Activated gamma-delta T cell treated with anti-CD3 and anti-CD28 coated beads, Interleukin-2, amount 50 U/mL, for 16 hours (primary cell): ENCODE measurements around the gene AGBL1.
A peak's percentile ranks its signal among the peaks of the same experiment; 100 is the strongest.

Experiments used
- DNase-seq: peaks from one replicate; pipeline ENCODE4 v3.0.0-alpha.2; 2020; ENCODE audit warnings: low read depth

Gene AGBL1

DNA sequence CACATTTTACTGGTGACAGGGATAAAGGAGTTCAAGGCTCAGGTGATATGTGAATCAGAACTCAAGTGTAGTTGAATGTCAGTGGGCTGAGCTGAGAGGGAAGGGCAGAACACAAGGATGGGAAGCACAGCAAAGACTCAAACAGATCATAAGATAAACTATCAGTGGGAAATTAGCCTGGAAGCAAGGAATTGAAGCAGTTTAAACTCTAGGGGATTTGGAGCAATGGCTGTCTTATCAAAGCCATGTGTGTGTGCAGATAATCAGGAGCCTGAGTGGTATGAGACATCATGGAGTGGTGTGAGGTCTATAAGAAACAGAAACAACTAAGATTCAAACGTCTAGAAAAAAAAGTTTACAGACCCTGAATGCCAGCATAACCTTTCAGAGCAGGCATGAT, 634.6 kb downstream of the AGBL1 start:
- no peak for DNase-seq

DNA sequence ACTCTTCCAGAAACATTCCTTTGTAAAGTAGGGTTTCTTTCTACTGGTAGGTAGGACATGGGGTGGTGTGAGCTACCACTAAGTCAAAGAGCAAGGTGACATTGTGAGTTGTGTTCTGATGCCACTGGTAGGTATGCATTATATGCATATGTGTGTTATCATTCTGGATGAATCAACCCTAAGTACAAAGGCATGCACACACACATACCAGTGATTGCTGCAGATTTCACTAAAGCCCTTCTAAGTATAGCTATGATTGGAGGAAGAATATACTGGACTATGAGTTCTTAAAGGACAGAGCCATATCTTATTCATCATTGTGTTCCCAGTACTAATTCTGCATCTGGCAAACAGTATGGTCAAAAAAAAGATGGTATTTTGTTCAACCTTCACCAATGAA, 646.0 kb downstream of the AGBL1 start:
- DNase-seq, result no peak

DNA sequence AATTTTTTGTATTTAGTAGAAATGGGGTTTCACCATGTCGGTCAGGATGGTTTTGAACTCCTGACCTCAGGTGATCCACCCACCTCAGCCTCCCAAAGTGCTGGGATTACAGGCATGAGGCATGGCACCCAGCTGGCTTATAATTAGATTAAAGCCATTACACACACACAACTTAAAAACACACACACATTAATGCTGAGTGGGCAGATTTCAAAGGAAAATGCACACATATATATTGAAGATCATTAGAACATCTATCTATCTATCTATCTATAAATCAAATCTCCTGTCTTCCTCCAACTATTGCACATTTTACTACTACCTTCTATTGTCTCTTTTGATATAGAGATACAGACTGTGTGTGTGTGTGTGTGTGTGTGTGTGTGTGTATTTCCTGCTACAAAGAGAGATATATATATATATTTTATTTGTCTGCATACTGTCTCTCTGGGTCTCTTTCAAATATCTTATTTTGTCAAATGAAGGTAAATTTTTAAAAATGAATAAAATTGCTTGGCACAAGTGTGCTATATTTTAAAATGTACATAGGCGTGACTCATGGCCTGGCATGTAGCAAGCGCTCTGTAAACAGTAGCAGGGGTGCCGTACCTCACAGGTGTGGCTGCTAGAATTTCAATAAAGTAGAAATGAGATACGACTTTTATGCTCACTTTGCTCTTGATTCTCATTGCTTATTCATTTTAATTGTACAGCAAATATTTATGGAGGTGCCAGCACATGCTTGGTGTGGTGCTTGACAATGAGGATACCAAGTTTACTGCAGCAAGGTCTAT, 655.8 kb downstream of the AGBL1 start:
- no peak for DNase-seq

DNA sequence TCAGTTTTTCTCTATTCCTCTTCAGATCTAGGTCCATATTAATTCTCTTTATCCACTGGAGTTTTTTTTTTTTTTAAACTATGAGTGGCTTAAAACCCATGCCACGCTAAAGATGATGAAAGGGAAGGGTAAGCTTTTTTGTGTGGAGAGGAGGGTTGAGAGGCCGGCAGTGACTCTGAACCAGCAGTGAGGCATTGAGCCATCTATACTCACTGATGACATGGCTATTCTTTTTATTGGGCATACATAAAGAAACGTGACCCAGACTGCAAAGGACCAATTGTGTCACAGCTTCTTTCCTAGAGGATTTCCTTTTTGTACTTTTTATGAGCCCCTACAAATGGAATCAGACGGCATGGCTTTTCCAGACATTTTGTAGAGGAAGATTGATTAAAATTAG, 662.2 kb downstream of the AGBL1 start:
- DNase-seq, result no peak

DNA sequence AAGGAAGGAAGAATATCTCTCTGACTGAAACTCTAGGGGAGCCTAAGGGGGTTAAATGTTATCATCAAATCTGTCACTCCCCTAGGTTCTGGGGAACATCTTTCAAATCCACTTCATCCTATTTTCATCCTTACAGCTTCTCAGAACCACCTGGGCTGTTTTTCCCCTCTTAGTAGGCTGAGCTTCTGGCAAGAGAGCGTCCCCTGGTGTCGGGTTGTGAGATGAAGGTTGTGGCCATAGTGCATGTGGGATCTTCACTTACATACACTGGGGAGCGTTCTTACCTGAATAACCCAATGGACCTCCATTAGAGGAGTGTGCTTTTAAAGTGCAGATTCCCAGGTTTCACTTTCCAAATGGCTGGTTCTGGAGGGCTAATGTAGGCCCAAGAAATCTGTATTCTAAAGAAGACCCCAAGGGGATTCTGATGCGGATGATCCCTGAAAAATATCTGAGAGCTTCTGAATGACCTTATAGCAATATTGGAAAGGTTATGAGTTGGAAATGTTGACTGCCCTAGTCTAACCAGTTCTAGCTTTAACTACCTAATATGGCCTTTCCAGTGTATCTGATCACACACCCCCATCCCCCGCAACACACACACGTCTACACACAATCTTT, 663.7 kb downstream of the AGBL1 start:
- peak; percentile 24 for DNase-seq

DNA sequence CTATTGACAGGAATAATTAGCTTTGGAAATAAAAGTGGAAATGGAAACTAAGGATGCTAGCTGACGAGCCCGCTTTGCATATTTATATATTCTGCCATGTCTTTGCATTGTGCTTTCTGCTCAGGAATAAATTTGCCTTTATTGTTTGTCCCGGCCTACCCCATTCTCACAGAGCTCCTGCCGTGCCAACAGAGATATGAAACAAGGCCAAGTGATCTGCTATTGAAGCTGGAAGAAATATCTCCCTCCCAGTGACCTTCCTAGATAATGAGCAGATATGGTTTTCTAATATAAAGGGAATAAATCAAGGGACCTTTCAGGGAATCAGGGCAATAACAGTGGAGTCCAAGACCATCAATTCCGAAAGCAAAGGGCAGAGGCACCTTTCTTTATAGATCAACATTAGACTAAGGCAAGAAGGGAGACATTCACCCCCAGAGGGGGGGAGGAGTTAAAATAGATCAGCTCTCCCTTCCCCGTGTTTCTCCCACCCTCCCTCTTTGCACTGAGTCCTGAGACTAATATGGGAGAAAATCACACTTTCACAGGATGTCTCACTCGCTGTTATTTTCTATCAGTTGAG, 664.6 kb downstream of the AGBL1 start:
- no peak for DNase-seq

DNA sequence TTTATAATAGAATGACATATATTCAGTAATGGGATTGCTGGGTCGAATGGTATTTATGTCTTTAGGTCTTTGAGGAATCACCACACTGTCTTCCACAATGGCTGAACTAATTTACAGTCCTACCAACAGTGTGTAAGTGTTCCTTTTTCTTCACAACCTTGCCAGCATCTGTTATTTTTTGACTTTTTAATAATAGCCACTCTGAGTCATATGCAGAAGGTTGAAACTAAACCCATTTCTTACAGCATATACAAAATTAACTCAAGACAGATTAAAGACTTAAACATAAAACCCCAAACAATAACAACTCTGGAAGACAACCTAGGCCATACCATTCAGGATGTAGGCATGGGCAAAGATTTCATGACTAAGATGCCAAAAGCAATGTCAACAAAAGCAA, 671.4 kb downstream of the AGBL1 start:
- DNase-seq, result no peak

DNA sequence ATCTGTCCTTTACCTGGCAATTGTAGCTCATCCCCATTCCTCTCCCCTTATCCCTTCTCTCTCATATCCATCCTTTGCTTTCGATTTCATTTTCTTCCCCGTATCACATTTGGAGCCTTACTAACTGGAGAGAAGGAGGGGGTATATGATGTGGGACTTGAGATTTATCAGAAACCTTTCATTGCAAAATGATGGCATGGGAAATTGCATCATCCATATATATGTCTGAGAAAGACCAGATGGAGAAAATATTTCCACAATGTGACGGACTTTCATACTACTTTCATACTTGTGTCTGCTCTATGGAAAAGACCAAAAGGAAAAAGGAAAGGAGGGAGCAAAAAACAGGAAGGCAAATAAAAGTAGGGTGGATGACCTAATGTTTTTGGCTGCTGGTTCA, 675.2 kb downstream of the AGBL1 start:
- no peak for DNase-seq

DNA sequence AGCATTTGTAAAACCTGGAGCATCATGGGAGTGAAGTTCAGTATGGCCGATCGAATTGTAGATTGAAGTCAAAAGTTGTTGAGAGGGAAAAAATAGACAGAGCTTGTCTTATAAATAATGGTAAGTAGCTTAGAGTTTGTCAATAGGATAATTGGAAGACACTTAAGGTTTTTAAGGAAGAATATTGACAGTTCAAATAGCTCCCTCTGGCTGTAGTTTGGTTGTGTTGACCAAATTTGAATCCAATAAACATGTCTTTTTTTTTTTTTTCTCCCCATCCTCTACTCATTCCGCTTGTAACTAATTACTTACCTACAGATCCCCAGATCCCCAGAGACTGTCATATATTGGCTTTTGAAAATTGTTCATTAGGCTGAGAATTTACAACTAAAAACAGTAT, 677.0 kb downstream of the AGBL1 start:
- no peak for DNase-seq

DNA sequence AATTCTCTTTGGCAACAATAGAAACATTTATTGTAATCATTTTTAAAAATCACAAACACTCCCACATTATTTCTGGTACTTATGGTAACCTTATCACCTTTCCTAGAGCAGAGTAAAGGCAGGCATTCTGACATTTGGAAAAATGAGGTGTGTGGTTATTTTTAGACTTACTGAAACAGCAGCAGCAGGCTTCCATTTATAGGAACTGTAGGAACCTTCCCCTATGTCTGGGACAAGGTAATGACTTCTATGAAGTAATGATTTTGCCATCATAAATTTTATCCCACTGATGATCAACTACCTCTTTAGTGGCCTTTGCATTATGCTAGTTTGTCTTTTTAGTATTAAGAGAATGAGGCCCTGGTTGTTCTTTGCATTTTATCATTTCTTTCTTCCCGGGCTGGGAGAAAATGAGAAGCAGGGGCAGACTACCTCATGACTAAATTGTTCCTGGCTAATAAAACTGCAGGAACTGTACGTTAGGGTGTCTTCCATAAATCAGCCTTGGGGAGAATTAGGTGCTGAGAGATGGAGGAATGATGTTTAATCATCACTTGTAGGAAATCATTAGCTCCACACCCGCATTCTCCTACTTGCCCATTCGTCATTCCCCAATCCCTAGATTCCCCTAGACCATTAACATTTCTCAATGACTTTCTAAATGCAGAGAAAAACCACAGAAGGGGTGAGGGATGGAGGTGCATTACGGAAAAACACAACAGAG, 680.3 kb downstream of the AGBL1 start:
- no peak for DNase-seq

DNA sequence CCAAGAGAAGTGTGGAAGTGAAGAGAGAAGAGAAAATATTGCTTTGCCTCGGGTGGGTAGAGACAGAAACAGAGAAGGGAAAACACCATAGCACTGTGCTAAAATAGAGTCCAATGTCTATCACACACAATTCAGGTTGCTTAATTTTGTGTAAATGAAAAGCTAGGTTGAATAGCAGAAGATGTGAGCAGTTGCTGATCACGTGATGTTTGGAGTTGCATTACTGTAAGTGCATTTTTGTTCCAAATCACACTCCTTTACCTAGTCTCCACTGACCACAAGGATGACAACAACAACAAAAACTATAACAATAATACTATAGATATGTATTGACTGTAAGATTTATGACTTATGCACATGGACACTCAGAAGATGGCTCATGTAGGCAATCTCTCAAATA, 683.2 kb downstream of the AGBL1 start:
- DNase-seq, result no peak

DNA sequence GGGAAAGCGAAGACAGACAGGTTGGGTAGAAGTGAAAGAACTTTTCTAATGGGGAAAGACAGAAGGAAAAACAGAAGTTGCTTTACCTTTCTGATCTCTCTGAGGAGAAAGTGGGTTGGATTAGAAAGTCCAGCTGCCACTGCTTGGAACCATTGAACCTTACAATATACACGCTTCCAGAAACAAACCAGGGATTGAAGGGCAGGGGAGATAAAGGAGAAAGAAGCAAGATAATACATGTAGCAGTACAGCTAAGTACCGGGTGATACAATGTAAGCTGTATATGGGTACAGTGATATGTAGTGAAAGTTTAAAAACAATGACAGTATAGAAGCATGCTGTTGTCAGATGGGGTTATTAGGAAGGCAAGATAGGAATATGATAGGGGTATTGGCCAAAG, 684.4 kb downstream of the AGBL1 start:
- DNase-seq, result no peak

DNA sequence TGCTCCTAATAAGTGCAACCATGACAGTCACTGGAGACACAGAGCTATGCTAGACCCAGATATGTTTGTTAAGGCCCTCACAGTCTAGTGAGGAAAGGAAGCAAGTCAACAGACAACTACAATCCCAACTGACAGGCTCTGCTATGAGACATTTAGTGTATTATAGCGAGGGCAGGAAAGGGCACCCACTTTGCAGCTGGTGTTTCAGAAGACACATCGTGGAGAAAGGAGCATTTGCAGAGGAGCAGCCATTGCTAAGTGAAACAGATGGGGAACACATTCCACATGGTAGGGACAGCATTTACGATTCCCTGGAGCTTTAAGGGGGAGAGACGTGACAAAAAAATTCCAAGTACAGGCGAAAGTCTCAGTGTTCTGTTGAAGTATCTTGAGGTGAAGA, 685.6 kb downstream of the AGBL1 start:
- DNase-seq, result no peak

DNA sequence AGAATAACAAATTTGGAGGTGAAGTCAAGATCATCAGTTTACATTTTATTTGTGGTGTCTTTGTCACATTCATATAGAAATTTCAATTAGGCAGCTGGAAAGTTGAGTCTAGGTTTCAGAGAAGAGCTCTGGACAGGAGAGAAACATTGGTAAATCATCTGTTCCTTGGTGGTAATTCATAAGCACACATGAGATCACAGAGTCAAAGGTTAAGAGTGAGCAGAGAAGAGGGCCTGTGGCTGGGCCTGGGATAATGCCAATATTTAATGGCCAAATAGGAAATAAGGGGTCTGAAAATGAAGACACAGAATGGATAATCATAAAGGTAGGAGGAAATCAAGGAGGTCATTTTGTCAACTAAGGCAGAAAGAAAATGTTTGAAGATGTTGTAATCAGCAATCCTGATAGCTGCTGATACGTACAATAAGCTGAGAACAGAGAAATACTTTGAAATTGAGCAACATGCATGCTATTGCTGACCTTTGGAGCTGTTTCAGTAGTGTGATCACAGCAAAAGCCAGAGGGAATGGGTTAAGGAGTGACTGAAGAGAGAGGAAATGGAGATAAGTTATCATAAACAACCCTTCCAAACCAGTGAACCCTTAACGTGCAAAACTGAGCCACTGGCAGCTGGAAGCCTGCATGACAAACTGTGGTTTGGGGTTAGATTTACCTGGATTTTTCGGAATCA, 692.8 kb downstream of the AGBL1 start:
- DNase-seq, result no peak

DNA sequence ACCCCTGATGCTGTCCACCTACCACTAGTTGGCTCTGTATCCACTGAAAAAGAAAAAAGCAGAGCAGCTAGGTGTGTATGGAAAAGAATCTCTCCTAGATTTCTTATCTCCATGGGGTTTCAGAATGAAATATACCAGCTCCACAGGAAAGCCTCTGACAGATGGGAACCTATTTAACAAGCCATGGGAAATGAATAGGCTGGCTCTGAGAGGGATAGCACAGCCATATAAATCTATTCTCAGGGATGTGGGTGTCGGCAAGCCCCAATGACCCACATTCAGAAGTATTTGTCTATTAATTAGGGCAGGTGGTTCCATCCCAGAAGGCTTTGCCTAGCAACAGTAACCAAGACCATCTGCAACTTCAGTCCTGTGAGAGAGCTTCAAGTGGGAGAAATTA, 694.1 kb downstream of the AGBL1 start:
- DNase-seq, result no peak

DNA sequence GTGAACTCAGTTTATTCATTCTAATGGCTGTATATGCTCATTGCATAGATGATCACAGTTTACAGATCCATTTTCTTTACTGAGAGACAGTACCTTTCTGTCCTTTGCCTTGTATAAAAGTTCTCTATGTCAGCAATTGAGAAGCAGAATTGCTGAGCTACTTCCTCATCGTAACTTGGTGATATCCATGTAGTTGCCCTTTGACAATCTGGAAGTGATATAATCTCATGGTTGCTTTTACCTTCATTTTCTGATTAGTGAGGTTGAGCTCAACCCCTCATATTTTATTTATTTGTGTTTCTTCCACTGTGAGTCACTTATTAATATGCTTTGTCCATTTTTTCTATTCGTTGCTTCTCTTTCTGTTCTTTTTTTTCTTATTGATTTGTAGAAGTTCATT, 696.5 kb downstream of the AGBL1 start:
- no peak for DNase-seq

DNA sequence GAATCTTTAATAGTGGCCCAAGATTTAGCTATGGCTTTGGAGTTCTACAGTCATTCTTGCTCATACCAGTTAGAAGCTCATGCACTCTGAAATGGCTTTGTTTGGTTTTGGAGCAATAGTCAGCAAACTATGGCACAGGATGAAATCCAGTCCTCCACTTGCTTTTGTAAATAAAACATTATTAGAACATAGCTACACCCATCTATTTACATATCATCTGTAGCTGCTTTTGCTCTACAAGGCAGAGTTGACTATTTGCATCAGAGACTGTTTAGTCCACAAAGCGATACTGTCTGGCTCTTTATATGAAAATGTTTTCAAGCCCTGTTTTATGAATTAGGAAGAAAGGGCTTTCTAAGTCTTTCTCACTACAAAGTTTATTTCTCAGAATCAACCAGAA, 716.9 kb downstream of the AGBL1 start:
- DNase-seq, result no peak

DNA sequence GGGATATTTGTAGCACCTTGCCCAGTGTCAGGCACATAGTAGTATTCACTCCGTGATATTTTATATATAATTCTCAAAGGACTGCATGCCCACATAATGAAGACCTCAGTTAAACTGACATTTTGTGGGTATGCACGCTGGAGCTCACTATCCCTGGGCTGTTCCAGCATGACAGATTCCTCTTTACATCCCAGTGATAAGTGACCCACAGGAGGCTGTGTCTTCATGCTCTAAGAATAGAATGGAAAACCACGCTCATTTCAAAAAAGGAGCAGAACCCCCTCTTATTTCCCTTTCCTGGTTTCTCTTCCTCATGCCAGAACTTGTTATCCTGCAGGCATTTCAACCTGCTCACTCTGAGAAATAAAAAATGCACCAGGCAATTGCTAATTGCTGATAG, 717.5 kb downstream of the AGBL1 start:
- DNase-seq, result no peak

DNA sequence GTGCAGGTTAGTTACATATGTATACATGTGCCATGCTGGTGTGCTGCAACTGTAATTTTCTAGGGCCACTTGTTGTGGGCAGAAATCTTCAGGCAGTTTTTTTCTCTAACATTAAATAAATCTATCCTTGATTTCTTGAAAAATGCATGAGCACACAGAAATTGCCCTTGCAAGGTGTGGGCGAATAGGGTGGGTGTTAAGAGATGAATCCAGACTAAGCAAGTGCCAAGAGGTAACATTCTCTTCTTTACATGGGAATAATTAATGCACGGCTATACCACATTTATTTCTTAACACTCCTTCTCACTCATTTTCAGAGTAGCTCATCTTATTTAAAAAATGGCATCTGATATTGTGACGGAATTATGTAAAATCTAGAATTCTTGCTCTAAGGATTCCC, 719.6 kb downstream of the AGBL1 start:
- no peak for DNase-seq

DNA sequence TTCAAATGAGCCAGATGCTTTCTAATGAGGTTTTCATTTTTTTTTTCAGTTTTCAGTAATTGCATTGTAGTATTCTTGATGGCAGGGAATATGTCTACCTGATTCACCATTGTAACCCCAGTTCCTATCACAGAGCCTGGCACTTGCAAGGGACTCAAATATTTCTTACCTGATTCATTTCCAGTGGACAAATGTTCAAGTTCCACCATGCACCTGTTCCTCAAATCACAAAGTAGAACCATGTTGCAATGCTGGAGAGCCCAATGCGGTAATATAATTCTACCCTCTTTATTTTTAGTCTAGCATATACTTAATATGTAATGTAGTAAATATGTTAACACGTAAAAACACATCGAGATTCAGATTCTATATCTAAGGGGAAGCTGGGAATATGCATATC, 722.6 kb downstream of the AGBL1 start:
- DNase-seq, result no peak

DNA sequence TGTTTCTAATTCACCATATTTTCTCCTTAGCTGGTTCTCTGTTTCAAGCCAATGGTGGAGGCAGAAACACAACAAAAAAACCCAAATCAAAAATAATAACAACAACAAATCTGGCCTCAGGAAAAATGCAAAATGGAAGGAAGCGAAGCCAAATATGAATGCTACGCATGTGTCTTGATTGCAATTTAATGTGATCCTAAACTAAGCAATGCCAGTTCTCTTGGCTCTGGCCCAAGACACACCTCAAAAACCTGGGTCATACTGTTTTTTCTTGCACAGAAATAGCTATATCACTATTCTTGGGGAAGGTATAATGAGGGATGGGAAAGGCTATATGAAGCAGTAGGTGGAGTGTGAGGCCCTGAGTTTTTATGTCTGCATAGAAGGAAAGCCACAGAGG, 724.7 kb downstream of the AGBL1 start:
- no peak for DNase-seq

DNA sequence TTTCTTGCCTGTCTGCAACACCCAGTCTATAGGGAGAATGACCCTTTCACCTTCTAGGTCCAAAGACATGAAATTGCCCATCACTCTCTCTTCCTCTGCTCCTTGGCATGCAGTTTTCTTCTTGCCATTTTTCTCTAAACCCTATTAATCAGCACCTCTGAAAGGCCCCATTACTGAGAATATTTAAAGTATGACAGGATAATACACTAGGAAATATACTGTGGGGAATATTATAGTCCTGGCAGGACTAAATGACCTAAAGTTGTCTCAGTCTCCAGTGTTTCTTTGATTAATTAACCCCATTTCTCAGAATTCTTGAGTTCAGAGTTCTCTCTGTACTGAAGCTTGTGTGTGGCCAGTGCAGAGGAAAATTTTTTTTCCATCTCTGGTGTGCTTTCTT, 730.7 kb downstream of the AGBL1 start:
- DNase-seq, result no peak
